MM.1S (cell line): ENCODE measurements around the gene TES.

ENCODE experiments used
- DNase-seq: peaks from one replicate; pipeline ENCODE4 v3.0.0-alpha.2; 2015
- H2AFZ ChIP-seq: fragments of 300-600 bp; sonication (generic); 2 replicates; pipeline ENCODE4 v1.6.0; 2016; ENCODE audit warnings: antibody characterized with exemption, low read length
- H3F3A ChIP-seq: fragments of 300-600 bp; sonication (generic); 2 replicates; pipeline ENCODE4 v1.6.1; 2016; ENCODE audit warnings: mild to moderate bottlenecking, antibody characterized with exemption, low read length, moderate library complexity, mixed read lengths; ENCODE audit not compliant: insufficient read depth
- H3K27ac ChIP-seq: fragments of 300-600 bp; sonication (generic); 2 replicates; pipeline ENCODE4 v1.5.1; 2016; ENCODE audit warnings: mild to moderate bottlenecking, low read length
- H3K27me3 ChIP-seq: fragments of 300-600 bp; sonication (generic); replicated peaks from 2 replicates; pipeline ENCODE4 v1.6.0; 2016; ENCODE audit warnings: low read length; ENCODE audit not compliant: insufficient read depth
- H3K36me3 ChIP-seq: fragments of 300-600 bp; sonication (generic); replicated peaks from 2 replicates; pipeline ENCODE4 v1.6.1; 2016; ENCODE audit warnings: mild to moderate bottlenecking, low read length, mixed read lengths; ENCODE audit not compliant: insufficient read depth
- H3K4me1 ChIP-seq: fragments of 300-600 bp; sonication (generic); 2 replicates; pipeline ENCODE4 v1.6.1; 2016; ENCODE audit warnings: low read length, mixed read lengths
- H3K4me2 ChIP-seq: fragments of 300-600 bp; sonication (generic); 2 replicates; pipeline ENCODE4 v1.6.0; 2016; ENCODE audit warnings: low read depth, low read length
- H3K4me3 ChIP-seq: fragments of 300-600 bp; sonication (generic); 2 replicates; pipeline ENCODE4 v1.5.1; 2016; ENCODE audit warnings: low read length, mixed read lengths
- H3K79me2 ChIP-seq: fragments of 300-600 bp; sonication (generic); 2 replicates; pipeline ENCODE4 v1.6.1; 2016; ENCODE audit warnings: mixed run types, low read length, mixed read lengths
- H3K9ac ChIP-seq: fragments of 300-600 bp; sonication (generic); 2 replicates; pipeline ENCODE4 v1.6.1; 2016; ENCODE audit warnings: low read length, mixed read lengths
- H3K9me2 ChIP-seq: fragments of 300-600 bp; sonication (generic); replicated peaks from 2 replicates; pipeline ENCODE4 v1.6.1; 2016; ENCODE audit warnings: mild to moderate bottlenecking, low read length, mixed read lengths; ENCODE audit not compliant: insufficient read depth
- H3K9me3 ChIP-seq: fragments of 300-600 bp; sonication (generic); replicated peaks from 2 replicates; pipeline ENCODE4 v1.6.1; 2016; ENCODE audit warnings: mild to moderate bottlenecking, low read length, mixed read lengths; ENCODE audit not compliant: insufficient read depth
- H4K20me1 ChIP-seq: fragments of 300-600 bp; sonication (generic); 2 replicates; pipeline ENCODE4 v1.6.1; 2016; ENCODE audit warnings: mild to moderate bottlenecking, low read length, moderate library complexity, mixed read lengths; ENCODE audit not compliant: insufficient read depth
- EZH2 ChIP-seq: fragments of 300-600 bp; sonication (generic); optimal IDR thresholded peaks from 2 replicates; pipeline ENCODE3; 2017; ENCODE audit warnings: low read depth, mild to moderate bottlenecking, antibody characterized with exemption, low read length, mixed read lengths
- EZH2phosphoT487 ChIP-seq: fragments of 300-600 bp; sonication (generic); IDR thresholded peaks from 2 replicates; pipeline ENCODE4 v1.6.1; 2018; ENCODE audit warnings: antibody characterized with exemption, low read length
- TF ChIP-seq, protein P1 (sequence below): fragments of 300-600 bp; sonication (generic); IDR thresholded peaks from 2 replicates; pipeline ENCODE4 v1.5.1; 2016; ENCODE audit warnings: antibody characterized with exemption, low read length, mixed read lengths

Gene TES

DNA sequence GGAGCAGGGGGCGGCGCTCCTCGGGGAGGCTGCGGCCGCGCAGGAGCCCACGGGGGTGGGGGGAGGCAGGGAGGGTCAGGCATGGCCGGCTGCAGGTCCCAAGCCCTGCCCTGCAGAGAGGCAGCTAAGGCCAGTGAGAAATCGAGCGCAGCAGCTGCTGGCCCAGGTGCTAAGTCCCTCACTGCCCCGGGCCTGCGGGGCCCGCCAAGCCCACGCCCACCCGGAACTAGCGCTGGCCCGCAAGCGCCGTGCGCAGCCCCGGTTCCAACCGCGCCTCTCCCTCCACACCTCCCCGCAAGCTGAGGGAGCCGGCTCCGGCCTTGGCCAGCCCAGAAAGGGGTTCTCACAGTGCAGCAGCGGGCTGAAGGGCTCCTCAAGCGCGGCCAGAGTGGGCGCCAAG is 28.3 kb upstream of the TES start:
- H3K9me3 ChIP-seq: no peaks in the 10 kb centered on the region
- H4K20me1 ChIP-seq: no peaks in the 10 kb centered on the region
- no peak overlapping the region for H3K4me3 ChIP-seq
- H3F3A ChIP-seq: no peaks in the 10 kb centered on the region
- H3K4me2 ChIP-seq: no peak overlapping the region
- no peak for TF ChIP-seq EZH2
- TF ChIP-seq, protein P1, sequence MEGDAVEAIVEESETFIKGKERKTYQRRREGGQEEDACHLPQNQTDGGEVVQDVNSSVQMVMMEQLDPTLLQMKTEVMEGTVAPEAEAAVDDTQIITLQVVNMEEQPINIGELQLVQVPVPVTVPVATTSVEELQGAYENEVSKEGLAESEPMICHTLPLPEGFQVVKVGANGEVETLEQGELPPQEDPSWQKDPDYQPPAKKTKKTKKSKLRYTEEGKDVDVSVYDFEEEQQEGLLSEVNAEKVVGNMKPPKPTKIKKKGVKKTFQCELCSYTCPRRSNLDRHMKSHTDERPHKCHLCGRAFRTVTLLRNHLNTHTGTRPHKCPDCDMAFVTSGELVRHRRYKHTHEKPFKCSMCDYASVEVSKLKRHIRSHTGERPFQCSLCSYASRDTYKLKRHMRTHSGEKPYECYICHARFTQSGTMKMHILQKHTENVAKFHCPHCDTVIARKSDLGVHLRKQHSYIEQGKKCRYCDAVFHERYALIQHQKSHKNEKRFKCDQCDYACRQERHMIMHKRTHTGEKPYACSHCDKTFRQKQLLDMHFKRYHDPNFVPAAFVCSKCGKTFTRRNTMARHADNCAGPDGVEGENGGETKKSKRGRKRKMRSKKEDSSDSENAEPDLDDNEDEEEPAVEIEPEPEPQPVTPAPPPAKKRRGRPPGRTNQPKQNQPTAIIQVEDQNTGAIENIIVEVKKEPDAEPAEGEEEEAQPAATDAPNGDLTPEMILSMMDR: no peak
- no peak for TF ChIP-seq EZH2phosphoT487
- no peaks in the 10 kb centered on the region for H3K4me1 ChIP-seq
- no peaks in the 10 kb centered on the region for H3K27me3 ChIP-seq
- H3K36me3 ChIP-seq: no peaks in the 10 kb centered on the region
- H3K27ac ChIP-seq: no peak overlapping the region
- H2AFZ ChIP-seq: no peak overlapping the region
- no peaks in the 10 kb centered on the region for H3K9me2 ChIP-seq
- H3K9ac ChIP-seq: no peak overlapping the region
- no peaks in the 10 kb centered on the region for H3K79me2 ChIP-seq
- no peak for DNase-seq

DNA sequence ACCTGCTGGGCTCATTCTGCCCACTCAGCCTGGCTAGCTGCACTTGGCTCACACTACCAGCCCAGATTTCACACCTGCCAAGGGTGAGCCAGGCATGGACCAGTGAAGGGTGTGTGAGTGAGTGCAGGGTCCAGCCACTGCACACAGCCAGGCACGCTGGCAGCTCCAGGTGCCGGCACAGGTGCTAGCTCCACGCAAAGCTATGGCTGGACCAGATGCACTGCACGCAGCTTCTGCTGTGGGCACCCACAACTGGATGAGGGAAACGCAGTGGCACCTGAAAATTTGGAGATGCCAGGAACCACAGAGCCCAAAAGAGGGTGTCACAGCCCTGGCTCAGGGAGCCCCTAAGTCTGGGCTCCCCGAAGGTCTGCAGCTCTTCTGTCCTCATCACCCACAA is 24.9 kb upstream of the TES start:
- Histone ChIP-seq H2AFZ (no peak overlapping the region), H3F3A (no peaks in the 10 kb centered on the region), H3K9me3 (no peaks in the 10 kb centered on the region), H3K79me2 (no peaks in the 10 kb centered on the region), H3K4me3 (no peak overlapping the region), H3K36me3 (no peaks in the 10 kb centered on the region), H3K4me2 (no peak overlapping the region), H3K9ac (no peak overlapping the region), H3K4me1 (no peaks in the 10 kb centered on the region), H3K9me2 (no peaks in the 10 kb centered on the region), H3K27ac (no peak overlapping the region), H4K20me1 (no peaks in the 10 kb centered on the region), H3K27me3 (no peaks in the 10 kb centered on the region)
- TF ChIP-seq EZH2: no peak
- TF ChIP-seq EZH2phosphoT487: no peak
- TF ChIP-seq, protein P1: no peak
- no peak for DNase-seq

DNA sequence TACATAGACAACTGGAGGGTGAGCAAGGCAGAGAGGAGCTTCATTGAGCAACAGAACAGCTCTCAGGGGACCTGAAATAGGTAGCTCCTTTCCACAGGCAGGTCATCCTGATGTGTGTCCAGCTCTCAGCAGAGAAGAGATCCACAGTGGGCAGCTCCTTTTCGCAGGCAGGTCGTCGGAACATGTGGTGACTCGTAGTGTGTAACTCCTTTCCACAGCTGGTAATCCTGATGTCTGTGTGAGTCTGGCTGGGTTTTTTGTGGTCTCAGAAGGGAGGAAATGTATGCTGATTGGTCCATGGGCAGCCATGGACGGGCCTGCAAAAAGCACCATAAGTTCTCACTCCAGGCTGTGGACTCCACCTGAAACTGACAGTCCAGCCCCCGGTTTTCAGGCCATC is 24.4 kb upstream of the TES start:
- no peaks in the 10 kb centered on the region for H3F3A ChIP-seq
- no peaks in the 10 kb centered on the region for H3K79me2 ChIP-seq
- no peak for DNase-seq
- H2AFZ ChIP-seq: no peak overlapping the region
- TF ChIP-seq, protein P1: no peak
- TF ChIP-seq EZH2 (no peak), EZH2phosphoT487 (no peak)
- H3K4me3 ChIP-seq: no peak overlapping the region
- no peaks in the 10 kb centered on the region for H3K9me3 ChIP-seq
- H3K9me2 ChIP-seq: no peaks in the 10 kb centered on the region
- no peaks in the 10 kb centered on the region for H3K4me1 ChIP-seq
- no peak overlapping the region for H3K27ac ChIP-seq
- no peaks in the 10 kb centered on the region for H4K20me1 ChIP-seq
- H3K36me3 ChIP-seq: no peaks in the 10 kb centered on the region
- no peak overlapping the region for H3K4me2 ChIP-seq
- no peaks in the 10 kb centered on the region for H3K27me3 ChIP-seq
- no peak overlapping the region for H3K9ac ChIP-seq
